ENCODE results near the gene CRYGB.
"Not testable (repeated sequence)": the region's sequence is repeated elsewhere in the genome, so short reads cannot be mapped to it uniquely, and the experiment has no call there.

The CRYGB gene

GRCh38 chr2:208101716-208102631, 44.0 kb downstream of the CRYGB start:
- Histone ChIP-seq H3K9me3 (ENCODE audit: severe bottlenecking) (no peaks in the 10 kb centered on the region), H3K4me3 (ENCODE audit: severe bottlenecking) (no peak overlapping the region), H3K27ac (ENCODE audit: poor library complexity, severe bottlenecking) (no peak overlapping the region), H3K36me3 (ENCODE audit: low read depth) (no peaks in the 10 kb centered on the region), H3K27me3 (ENCODE audit: insufficient read depth, poor library complexity, severe bottlenecking) (no peaks in the 10 kb centered on the region), H3K4me1 (ENCODE audit: insufficient read depth, poor library complexity, severe bottlenecking) (no peaks in the 10 kb centered on the region)
- DNase-seq (ENCODE audit: low spot score), result no peak
- peak; percentile 72 for ATAC-seq (ENCODE audit: low read depth)
- TF ChIP-seq, protein P1, sequence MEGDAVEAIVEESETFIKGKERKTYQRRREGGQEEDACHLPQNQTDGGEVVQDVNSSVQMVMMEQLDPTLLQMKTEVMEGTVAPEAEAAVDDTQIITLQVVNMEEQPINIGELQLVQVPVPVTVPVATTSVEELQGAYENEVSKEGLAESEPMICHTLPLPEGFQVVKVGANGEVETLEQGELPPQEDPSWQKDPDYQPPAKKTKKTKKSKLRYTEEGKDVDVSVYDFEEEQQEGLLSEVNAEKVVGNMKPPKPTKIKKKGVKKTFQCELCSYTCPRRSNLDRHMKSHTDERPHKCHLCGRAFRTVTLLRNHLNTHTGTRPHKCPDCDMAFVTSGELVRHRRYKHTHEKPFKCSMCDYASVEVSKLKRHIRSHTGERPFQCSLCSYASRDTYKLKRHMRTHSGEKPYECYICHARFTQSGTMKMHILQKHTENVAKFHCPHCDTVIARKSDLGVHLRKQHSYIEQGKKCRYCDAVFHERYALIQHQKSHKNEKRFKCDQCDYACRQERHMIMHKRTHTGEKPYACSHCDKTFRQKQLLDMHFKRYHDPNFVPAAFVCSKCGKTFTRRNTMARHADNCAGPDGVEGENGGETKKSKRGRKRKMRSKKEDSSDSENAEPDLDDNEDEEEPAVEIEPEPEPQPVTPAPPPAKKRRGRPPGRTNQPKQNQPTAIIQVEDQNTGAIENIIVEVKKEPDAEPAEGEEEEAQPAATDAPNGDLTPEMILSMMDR (IDR thresholded peaks at IDR 0.05; ENCODE audit: poor library complexity, severe bottlenecking), result peak; percentile 64

DNA sequence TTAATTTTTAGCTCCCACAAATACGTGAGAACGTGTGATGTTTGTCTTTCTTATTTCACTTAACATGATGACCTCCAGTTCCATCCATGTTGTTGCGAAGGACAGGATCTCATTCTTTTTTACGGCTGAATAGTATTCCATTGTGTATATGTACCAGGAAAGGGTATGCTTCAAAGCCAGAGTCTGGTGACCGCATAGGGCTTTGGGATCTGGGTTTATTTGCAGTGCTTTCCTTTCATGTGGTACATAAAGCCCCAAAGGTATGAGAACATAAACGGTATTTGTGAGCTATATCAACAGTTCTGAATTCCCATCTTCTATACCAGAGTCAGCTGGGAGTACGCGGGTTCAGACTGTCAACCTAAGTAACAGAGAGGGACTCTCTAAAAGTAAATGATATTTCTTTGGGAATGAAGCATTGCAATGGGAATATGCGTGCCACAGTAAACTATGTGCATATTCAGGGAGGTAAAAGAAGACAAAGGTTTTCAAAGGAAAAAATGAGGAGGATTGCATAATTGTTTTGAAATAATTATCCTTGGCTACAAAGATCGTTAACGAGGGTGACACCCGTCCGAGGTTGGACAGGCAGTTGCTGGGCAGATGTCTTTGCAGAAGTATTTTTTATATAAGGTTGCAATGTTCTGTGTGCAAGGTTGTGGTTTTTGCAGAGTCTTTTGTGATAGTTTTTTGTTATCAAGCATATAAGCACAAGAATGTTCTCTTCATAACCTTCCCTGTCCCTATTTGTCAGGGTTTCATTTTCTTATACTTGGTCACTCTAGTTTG, 46.1 kb downstream of the CRYGB start:
- H3K4me1 ChIP-seq (ENCODE audit: insufficient read depth, poor library complexity, severe bottlenecking), result no peaks in the 10 kb centered on the region
- H3K36me3 ChIP-seq (ENCODE audit: low read depth), result no peaks in the 10 kb centered on the region
- TF ChIP-seq, protein P1 (IDR thresholded peaks at IDR 0.05; ENCODE audit: poor library complexity, severe bottlenecking), result no peak
- ATAC-seq (ENCODE audit: low read depth) (no peak), DNase-seq (ENCODE audit: low spot score) (no peak)
- no peak overlapping the region for H3K4me3 ChIP-seq (ENCODE audit: severe bottlenecking)
- no peak overlapping the region for H3K27ac ChIP-seq (ENCODE audit: poor library complexity, severe bottlenecking)
- no peaks in the 10 kb centered on the region for H3K9me3 ChIP-seq (ENCODE audit: severe bottlenecking)
- no peaks in the 10 kb centered on the region for H3K27me3 ChIP-seq (ENCODE audit: insufficient read depth, poor library complexity, severe bottlenecking)

GRCh38 chr2:208098701-208099100, 47.3 kb downstream of the CRYGB start:
- not testable (repeated sequence) for H3K27ac ChIP-seq (ENCODE audit: poor library complexity, severe bottlenecking); H3K36me3 ChIP-seq (ENCODE audit: low read depth); H3K4me3 ChIP-seq (ENCODE audit: severe bottlenecking); H3K9me3 ChIP-seq (ENCODE audit: severe bottlenecking); H3K4me1 ChIP-seq (ENCODE audit: insufficient read depth, poor library complexity, severe bottlenecking); ATAC-seq (ENCODE audit: low read depth); DNase-seq (ENCODE audit: low spot score); H3K27me3 ChIP-seq (ENCODE audit: insufficient read depth, poor library complexity, severe bottlenecking)

DNA sequence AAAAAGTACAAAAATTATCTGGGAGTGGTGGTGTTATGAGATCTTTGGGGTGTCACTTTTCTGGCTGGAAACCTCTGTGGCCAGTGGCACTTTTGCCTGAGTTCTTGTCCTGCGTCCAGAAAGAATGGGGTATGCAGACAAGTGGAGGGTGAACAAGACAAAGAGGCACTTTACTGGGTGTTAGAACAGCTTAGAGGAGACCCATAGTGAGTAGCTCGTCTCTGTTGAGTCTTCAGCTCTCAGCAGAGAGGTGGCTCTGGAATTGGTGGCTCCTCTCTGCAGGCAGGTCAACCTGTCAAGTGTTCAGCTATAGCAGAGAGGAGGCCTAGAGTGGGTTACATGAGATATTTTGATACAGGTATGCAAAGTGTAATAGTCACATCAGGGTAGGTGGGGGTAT, 47.7 kb downstream of the CRYGB start:
- Histone ChIP-seq H3K4me3 (ENCODE audit: severe bottlenecking) (no peak overlapping the region), H3K36me3 (ENCODE audit: low read depth) (no peaks in the 10 kb centered on the region), H3K4me1 (ENCODE audit: insufficient read depth, poor library complexity, severe bottlenecking) (no peaks in the 10 kb centered on the region), H3K27me3 (ENCODE audit: insufficient read depth, poor library complexity, severe bottlenecking) (no peaks in the 10 kb centered on the region), H3K27ac (ENCODE audit: poor library complexity, severe bottlenecking) (no peak overlapping the region), H3K9me3 (ENCODE audit: severe bottlenecking) (no peaks in the 10 kb centered on the region)
- TF ChIP-seq, protein P1 (IDR thresholded peaks at IDR 0.05; ENCODE audit: poor library complexity, severe bottlenecking), result no peak
- DNase-seq (ENCODE audit: low spot score), result no peak
- no peak for ATAC-seq (ENCODE audit: low read depth)

DNA sequence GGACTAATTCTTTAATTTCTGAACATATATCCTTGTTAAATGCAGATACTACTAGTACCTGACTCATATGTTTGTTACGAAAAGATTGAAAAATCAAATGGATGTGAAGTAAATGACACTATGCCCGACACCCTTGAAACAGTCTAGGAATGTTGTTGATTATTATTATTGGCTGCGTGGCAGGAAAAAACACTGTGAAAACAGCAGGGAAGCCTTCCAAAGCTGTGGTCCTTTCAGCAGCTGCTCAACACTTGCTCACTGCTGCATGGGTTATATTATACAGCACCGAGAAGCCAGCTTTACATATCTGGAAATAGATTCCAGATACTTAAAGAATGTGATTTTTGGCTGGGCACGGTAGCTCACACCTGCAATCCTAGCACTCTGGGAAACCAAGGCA, 48.2 kb downstream of the CRYGB start:
- Histone ChIP-seq H3K4me1 (ENCODE audit: insufficient read depth, poor library complexity, severe bottlenecking) (no peaks in the 10 kb centered on the region), H3K36me3 (ENCODE audit: low read depth) (no peaks in the 10 kb centered on the region), H3K27ac (ENCODE audit: poor library complexity, severe bottlenecking) (no peak overlapping the region), H3K9me3 (ENCODE audit: severe bottlenecking) (no peaks in the 10 kb centered on the region), H3K27me3 (ENCODE audit: insufficient read depth, poor library complexity, severe bottlenecking) (no peaks in the 10 kb centered on the region), H3K4me3 (ENCODE audit: severe bottlenecking) (no peak overlapping the region)
- DNase-seq (ENCODE audit: low spot score), result no peak
- TF ChIP-seq, protein P1 (IDR thresholded peaks at IDR 0.05; ENCODE audit: poor library complexity, severe bottlenecking), result no peak
- ATAC-seq (ENCODE audit: low read depth), result no peak

All from RWPE2 (cell line).